Activated naive CD8-positive, alpha-beta T cell treated with anti-CD3 and anti-CD28 coated beads, Interleukin-2, amount 10 ng/mL, durations not matched to agents 7 days and 5 days (primary cell): Measurements from ENCODE around the gene OR2L2. TPM values are rescaled to one million over a fixed set of nuclear protein-coding genes. Genes with fewer than 3 reads are reported as not detected.
"Not testable (repeated sequence)": the region's sequence is repeated elsewhere in the genome, so short reads cannot be mapped to it uniquely, and the experiment has no call there.

Source experiments
- ATAC-seq: fragments of 150-1000 bp; cut with Tn5 transposase; one replicate; pipeline ENCODE4 v1.10.0; 2021; ENCODE audit warnings: low read depth, moderate library complexity
- POLR2A ChIA-PET: fragments of 350-600 bp; sonication (Branson Sonifier 250); formaldehyde crosslinking; loops from one replicate; lab custom pipeline; 2021; ENCODE audit warnings: antibody characterized with exemption; lab: Charles Lee
- DNase-seq: peaks from one replicate; pipeline ENCODE4 v3.0.0; 2021
- H3K27ac Mint-ChIP-seq: one replicate; pipeline ENCODE4 v1.8.0; 2022; ENCODE audit warnings: mild to moderate bottlenecking, mixed read lengths
- H3K27me3 Mint-ChIP-seq: one replicate; pipeline ENCODE4 v1.8.0; 2022; ENCODE audit warnings: mild to moderate bottlenecking, moderate library complexity, mixed read lengths
- H3K36me3 Mint-ChIP-seq: one replicate; pipeline ENCODE4 v1.8.0; 2021; ENCODE audit warnings: mild to moderate bottlenecking, mixed read lengths
- H3K4me1 Mint-ChIP-seq: one replicate; pipeline ENCODE4 v1.8.0; 2021; ENCODE audit warnings: mixed read lengths
- H3K4me3 Mint-ChIP-seq: one replicate; pipeline ENCODE4 v1.8.0; 2022; ENCODE audit warnings: mild to moderate bottlenecking, moderate library complexity, mixed read lengths
- H3K9me3 Mint-ChIP-seq: one replicate; pipeline ENCODE4 v1.8.0; 2021; ENCODE audit warnings: mixed read lengths
- total RNA-seq, 2 experiments: library from RNA; stranded (reverse); gene quantifications; one replicate each; pipeline ENCODE4 v1.2.3, GENCODE V29; 2021

Gene OR2L2
- total RNA-seq, 2 experiments from 2014 or later: 0.06 to 0.19 TPM

GRCh38 chr1:248065604-248066003, 35.7 kb downstream of the OR2L2 start:
- no peak for ATAC-seq
- peaks cover 2% of the 10 kb centered on the region for H3K9me3 Mint-ChIP-seq
- POLR2A ChIA-PET: no interaction called here

DNA sequence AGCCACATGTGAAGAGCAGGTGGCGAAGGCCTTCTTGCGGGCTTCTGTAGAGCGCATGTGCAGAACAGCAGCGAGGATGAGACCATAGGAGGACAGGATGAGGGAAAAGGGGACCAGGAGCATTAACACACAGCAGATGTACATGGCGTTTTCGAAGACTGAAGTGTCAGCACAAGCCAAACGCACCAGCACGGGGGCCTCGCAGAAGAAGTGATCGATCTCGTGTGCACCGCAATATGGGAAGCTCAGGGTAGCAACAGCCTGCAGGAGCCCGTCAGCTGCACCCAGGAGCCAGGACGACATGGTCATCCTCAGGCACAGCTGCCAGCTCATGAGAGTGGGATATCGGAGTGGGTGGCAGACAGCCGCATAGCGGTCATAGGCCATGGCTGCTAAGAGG, 54.0 kb downstream of the OR2L2 start:
- H3K27ac Mint-ChIP-seq, H3K36me3 Mint-ChIP-seq, H3K9me3 Mint-ChIP-seq, H3K4me1 Mint-ChIP-seq, H3K27me3 Mint-ChIP-seq, H3K4me3 Mint-ChIP-seq, ATAC-seq, POLR2A ChIA-PET, DNase-seq: not testable (repeated sequence)

More at GRCh38 chr1:248065604-248066003, 35.7 kb downstream of the OR2L2 start:
- Mint-ChIP-seq H3K27me3 (no peaks in the 10 kb centered on the region), H3K4me1 (no peaks in the 10 kb centered on the region), H3K36me3 (no peaks in the 10 kb centered on the region), H3K4me3 (no peak overlapping the region), H3K27ac (no peak overlapping the region)
- no peak for DNase-seq

Other genes with a start within 250 kb of the OR2L2 start
- gene OR14A16, start 206.0 kb upstream of the OR2L2 start, total RNA-seq: not detected
- not detected for gene OR11L1, start 188.2 kb upstream of the OR2L2 start, total RNA-seq
- under 1 TPM; 0.08 to 0.09 TPM for gene TRIM58, start 172.9 kb upstream of the OR2L2 start, total RNA-seq
- gene OR2W3, start 134.5 kb upstream of the OR2L2 start, total RNA-seq: not detected
- not detected for gene OR2T8, start 109.8 kb upstream of the OR2L2 start, total RNA-seq
- gene OR2AJ1, start 105.2 kb upstream of the OR2L2 start, total RNA-seq: not detected
- gene OR2L8, start 81.2 kb upstream of the OR2L2 start, total RNA-seq: not detected
- gene OR2AK2, start 64.8 kb upstream of the OR2L2 start, total RNA-seq: not detected
- gene OR2L5, start 16.4 kb upstream of the OR2L2 start, total RNA-seq: not detected
- not detected for gene OR2L3, start 16.8 kb downstream of the OR2L2 start, total RNA-seq
- gene OR2L13, start 65.1 kb downstream of the OR2L2 start, total RNA-seq: not detected
- not detected for gene OR2M5, start 115.1 kb downstream of the OR2L2 start, total RNA-seq
- gene OR2M2, start 144.8 kb downstream of the OR2L2 start, total RNA-seq: not detected
- not detected for gene OR2M3, start 167.2 kb downstream of the OR2L2 start, total RNA-seq
- gene OR2M4, start 201.3 kb downstream of the OR2L2 start, total RNA-seq: not detected
- not detected for gene OR2T33, start 247.9 kb downstream of the OR2L2 start, total RNA-seq